Measurements from ENCODE around the gene OLAH. TPM values are rescaled to one million over a fixed set of nuclear protein-coding genes. Genes with fewer than 3 reads are reported as not detected.
A peak's percentile ranks its signal among the peaks of the same experiment; 100 is the strongest.
"Not testable (repeated sequence)": the region's sequence is repeated elsewhere in the genome, so short reads cannot be mapped to it uniquely, and the experiment has no call there.

Gene OLAH
- 1 to 10 TPM in 1 of 6 experiments, not detected in 5; 1.2 TPM for total RNA-seq
- long read RNA-seq, result 0 reads

GRCh38 chr10:15043674-15044073, at the start of gene OLAH:
Gene OLAH, plus strand, starts transcription at chr10:15043943. Its CDS starts 3,346 bp downstream, at chr10:15047289.
- Histone ChIP-seq H3K27me3 (no peaks in the 10 kb centered on the region), H3K36me3 (no peaks in the 10 kb centered on the region), H3K9me3 (no peaks in the 10 kb centered on the region), H3K4me1 (no peaks in the 10 kb centered on the region), H3K27ac (no peak within 1 kb of the TSS), H3K4me3 (no peak within 1 kb of the TSS)
- intact Hi-C loops (cut with DNase I), result no loop called here
- TF ChIP-seq CTCF (IDR thresholded peaks at IDR 0.05) (no peak), POLR2A (IDR thresholded peaks at IDR 0.05) (no peak)
- no peak for ATAC-seq
- no peak for DNase-seq
- 45% methylated on average over 1 of the region's 1 CpG for whole genome bisulfite sequencing (ENCODE audit: insufficient coverage, low coverage, low lambda C conversion rate, missing lambda C conversion rate)

GRCh38 chr10:14995964-14996565, 47.7 kb upstream of the OLAH start:
- 78% methylated on average over 10 of the region's 50 CpGs for WGBS (ENCODE audit: insufficient coverage, low coverage, low lambda C conversion rate, missing lambda C conversion rate)
- Histone ChIP-seq H3K36me3 (no peaks in the 10 kb centered on the region), H3K4me1 (no peaks in the 10 kb centered on the region), H3K27me3 (no peaks in the 10 kb centered on the region), H3K9me3 (no peaks in the 10 kb centered on the region), H3K27ac (no peak overlapping the region), H3K4me3 (no peak overlapping the region)
- intact Hi-C loops (cut with DNase I), result no loop called here
- DNase-seq (no peak), ATAC-seq (no peak)
- no peak for TF ChIP-seq POLR2A (IDR thresholded peaks at IDR 0.05)
- no peak for TF ChIP-seq CTCF (IDR thresholded peaks at IDR 0.05)

GRCh38 chr10:15013530-15013929, 30.2 kb upstream of the OLAH start:
- ATAC-seq, result not testable (repeated sequence)

GRCh38 chr10:15015451-15015850, 28.3 kb upstream of the OLAH start:
- H3K27me3 ChIP-seq, result no peaks in the 10 kb centered on the region

More at GRCh38 chr10:15013530-15013929, 30.2 kb upstream of the OLAH start:
- H3K9me3 ChIP-seq; H3K27ac ChIP-seq; H3K4me1 ChIP-seq; DNase-seq; H3K27me3 ChIP-seq; H3K36me3 ChIP-seq; intact Hi-C loops (cut with DNase I); H3K4me3 ChIP-seq: not testable (repeated sequence)
- 36% methylated on average over 4 of the region's 5 CpGs for WGBS (ENCODE audit: insufficient coverage, low coverage, low lambda C conversion rate, missing lambda C conversion rate)

GRCh38 chr10:15020966-15021365, 22.8 kb upstream of the OLAH start:
- DNase-seq; H3K27me3 ChIP-seq; H3K4me1 ChIP-seq; H3K4me3 ChIP-seq; H3K9me3 ChIP-seq; H3K27ac ChIP-seq; ATAC-seq; intact Hi-C loops (cut with DNase I); H3K36me3 ChIP-seq: not testable (repeated sequence)
- 58% methylated on average over 2 of the region's 5 CpGs for WGBS (ENCODE audit: insufficient coverage, low coverage, low lambda C conversion rate, missing lambda C conversion rate)

More at GRCh38 chr10:15015451-15015850, 28.3 kb upstream of the OLAH start:
- TF ChIP-seq CTCF (IDR thresholded peaks at IDR 0.05) (no peak), POLR2A (IDR thresholded peaks at IDR 0.05) (no peak)
- Histone ChIP-seq H3K4me1 (no peaks in the 10 kb centered on the region), H3K27ac (no peak overlapping the region), H3K36me3 (no peaks in the 10 kb centered on the region), H3K9me3 (no peaks in the 10 kb centered on the region), H3K4me3 (no peak overlapping the region)
- ATAC-seq, result no peak
- 57% methylated on average over 7 of the region's 7 CpGs for WGBS (ENCODE audit: insufficient coverage, low coverage, low lambda C conversion rate, missing lambda C conversion rate)
- no peak for DNase-seq
- intact Hi-C loops (cut with DNase I), result no loop called here

GRCh38 chr10:15023079-15023478, 20.7 kb upstream of the OLAH start:
- H3K9me3 ChIP-seq; ATAC-seq; H3K4me3 ChIP-seq; intact Hi-C loops (cut with DNase I); H3K4me1 ChIP-seq; H3K27ac ChIP-seq; H3K27me3 ChIP-seq; H3K36me3 ChIP-seq; DNase-seq: not testable (repeated sequence)
- 69% methylated on average over 6 of the region's 6 CpGs for WGBS (ENCODE audit: insufficient coverage, low coverage, low lambda C conversion rate, missing lambda C conversion rate)

- intact Hi-C loops (cut with DNase I); H3K9me3 ChIP-seq; DNase-seq; H3K4me1 ChIP-seq; H3K4me3 ChIP-seq; H3K27me3 ChIP-seq; H3K27ac ChIP-seq; H3K36me3 ChIP-seq: not testable (repeated sequence)
- WGBS (ENCODE audit: insufficient coverage, low coverage, low lambda C conversion rate, missing lambda C conversion rate), result 74% methylated on average over 13 of the region's 17 CpGs
- ATAC-seq, result peak in 3 of 4 donors; percentile 21 to 70 (median 43)
Measured at GRCh38 chr10:15024017-15025004, 19.4 kb upstream of the OLAH start.

- H3K4me1 ChIP-seq; ATAC-seq; H3K36me3 ChIP-seq; DNase-seq; H3K27ac ChIP-seq; intact Hi-C loops (cut with DNase I); H3K4me3 ChIP-seq; H3K9me3 ChIP-seq; H3K27me3 ChIP-seq: not testable (repeated sequence)
- WGBS (ENCODE audit: insufficient coverage, low coverage, low lambda C conversion rate, missing lambda C conversion rate), result 71% methylated on average over 2 of the region's 6 CpGs
Measured at GRCh38 chr10:15025040-15025439, 18.7 kb upstream of the OLAH start.
